ENCODE data around the gene CELF3.

GRCh38 chr1:151704246-151704645, 12.4 kb downstream of the CELF3 start:
- TF ChIP-seq CTCF (optimal IDR thresholded peaks at IDR 0.05 in 1 of 3, IDR thresholded peaks at IDR 0.05 in 1 of 3, conservative IDR thresholded peaks at IDR 0.05 in 1 of 3; ENCODE audit: extremely low read depth in 1 of 3, insufficient read depth in 2 of 3, low read length in 3 of 3) (no peak), EZH2 (IDR thresholded peaks at IDR 0.05; ENCODE audit: low read length) (no peak)
